Trophoblast cell (in vitro differentiated cells and primary cell): ENCODE measurements around the gene NUP58.

Experiments used
- DNase-seq, 2 donors: peaks; one replicate each; pipeline ENCODE4 v3.0.0-alpha.2; 2016
- H2AFZ ChIP-seq: 2 replicates; pipeline ENCODE4 v1.6.1; 2013; ENCODE audit warnings: low read length, moderate library complexity, mild to moderate bottlenecking; ENCODE audit not compliant: insufficient read depth, poor library complexity
- H2AK5ac ChIP-seq: 2 replicates; pipeline ENCODE4 v1.6.1; 2013; ENCODE audit warnings: mild to moderate bottlenecking, low read length
- H2BK120ac ChIP-seq: 2 replicates; pipeline ENCODE4 v1.6.1; 2013; ENCODE audit warnings: low read length, mild to moderate bottlenecking, moderate library complexity; ENCODE audit not compliant: insufficient read depth, poor library complexity
- H2BK12ac ChIP-seq: 2 replicates; pipeline ENCODE4 v1.6.1; 2013; ENCODE audit warnings: mild to moderate bottlenecking, low read length, moderate library complexity
- H2BK5ac ChIP-seq: 2 replicates; pipeline ENCODE4 v1.6.1; 2013; ENCODE audit warnings: low read length, low read depth, moderate library complexity, mild to moderate bottlenecking; ENCODE audit not compliant: poor library complexity
- H3K14ac ChIP-seq: 2 replicates; pipeline ENCODE4 v1.6.1; 2013; ENCODE audit warnings: mild to moderate bottlenecking, low read length
- H3K18ac ChIP-seq: 2 replicates; pipeline ENCODE4 v1.6.1; 2013; ENCODE audit warnings: mild to moderate bottlenecking, low read length
- H3K23ac ChIP-seq: 2 replicates; pipeline ENCODE4 v1.6.1; 2013; ENCODE audit warnings: low read length
- H3K27ac ChIP-seq: 2 replicates; pipeline ENCODE4 v1.5.1; 2013; ENCODE audit warnings: low read depth, mild to moderate bottlenecking, inconsistent platforms, low read length, moderate library complexity
- H3K27me3 ChIP-seq: 2 replicates; pipeline ENCODE4 v1.6.1; 2013; ENCODE audit warnings: inconsistent platforms, mild to moderate bottlenecking, low read length, moderate library complexity; ENCODE audit not compliant: insufficient read depth
- H3K36me3 ChIP-seq, 2 experiments: 1 replicate in 1 of 2; 2 replicates in 1 of 2; pipeline ENCODE4 v1.6.1; 2013; ENCODE audit warnings: low read length in 2 of 2, mild to moderate bottlenecking in 2 of 2, moderate library complexity in 1 of 2; ENCODE audit not compliant: insufficient read depth in 2 of 2, control insufficient read depth in 1 of 2
- H3K4ac ChIP-seq: 2 replicates; pipeline ENCODE4 v1.6.1; 2013; ENCODE audit warnings: low read depth, mild to moderate bottlenecking, low read length, moderate library complexity
- H3K4me1 ChIP-seq, 2 experiments: 1 replicate in 1 of 2; 2 replicates in 1 of 2; pipeline ENCODE4 v1.6.1; 2013; ENCODE audit warnings: low read length in 2 of 2, mild to moderate bottlenecking in 2 of 2, moderate library complexity in 1 of 2; ENCODE audit not compliant: insufficient read depth in 2 of 2, control insufficient read depth in 1 of 2
- H3K4me2 ChIP-seq: 2 replicates; pipeline ENCODE4 v1.6.1; 2013; ENCODE audit warnings: inconsistent platforms, mild to moderate bottlenecking, low read length, moderate library complexity
- H3K4me3 ChIP-seq: 2 replicates; pipeline ENCODE4 v1.5.1; 2013; ENCODE audit warnings: mild to moderate bottlenecking, low read depth, low read length, inconsistent platforms
- H3K79me1 ChIP-seq: one replicate; pipeline ENCODE4 v1.6.1; 2013; ENCODE audit warnings: low read length
- H3K79me2 ChIP-seq: 2 replicates; pipeline ENCODE4 v1.6.1; 2013; ENCODE audit warnings: low read length, mild to moderate bottlenecking; ENCODE audit not compliant: control insufficient read depth, insufficient read depth, poor library complexity
- H3K9ac ChIP-seq: 2 replicates; pipeline ENCODE4 v1.6.1; 2013; ENCODE audit warnings: mild to moderate bottlenecking, low read length
- H3K9me3 ChIP-seq: 2 replicates; pipeline ENCODE4 v1.6.1; 2013; ENCODE audit warnings: low read depth, mild to moderate bottlenecking, control low read depth, inconsistent platforms, low read length; ENCODE audit not compliant: insufficient read depth
- H4K12ac ChIP-seq: 2 replicates; pipeline ENCODE4 v1.6.1; 2013; ENCODE audit warnings: low read depth, mild to moderate bottlenecking, low read length, moderate library complexity
- H4K8ac ChIP-seq: 2 replicates; pipeline ENCODE4 v1.6.1; 2013; ENCODE audit warnings: low read depth, mild to moderate bottlenecking, low read length, moderate library complexity
- H4K91ac ChIP-seq: one replicate; pipeline ENCODE4 v1.6.1; 2013; ENCODE audit warnings: low read depth, mild to moderate bottlenecking, low read length, moderate library complexity
- WGBS: extraction: QIAGEN DNeasy Blood & Tissue Kit; methylation state at CpG from one replicate; pipeline ENCODE4 v1.1.7; 2013; ENCODE audit warnings: missing lambda C conversion rate; ENCODE audit not compliant: insufficient read length, insufficient coverage; ENCODE audit errors: extremely low coverage; 5-methylcytosine and 5-hydroxymethylcytosine counted together

NUP58 gene

GRCh38 chr13:25335856-25336255 is 34.4 kb downstream of the NUP58 start:
- no peak overlapping the region for H2AK5ac ChIP-seq
- no peak overlapping the region for H2BK120ac ChIP-seq
- no peak for DNase-seq
- no peak overlapping the region for H3K9ac ChIP-seq
- no peaks in the 10 kb centered on the region for H3K79me1 ChIP-seq
- no peak overlapping the region for H3K18ac ChIP-seq
- H3K4me1 ChIP-seq: no peaks in the 10 kb centered on the region
- no CpG with 5 or more reads among the region's 3 CpGs for WGBS
- no peaks in the 10 kb centered on the region for H3K79me2 ChIP-seq
- H3K9me3 ChIP-seq: no peaks in the 10 kb centered on the region
- H3K27me3 ChIP-seq: no peaks in the 10 kb centered on the region
- H3K4me2 ChIP-seq: no peak overlapping the region
- no peak overlapping the region for H2BK5ac ChIP-seq
- H3K36me3 ChIP-seq: peaks cover 7 to 9% of the 10 kb centered on the region in 2 experiments
- no peak overlapping the region for H3K14ac ChIP-seq
- H4K91ac ChIP-seq: no peak overlapping the region
- no peak overlapping the region for H4K12ac ChIP-seq
- no peak overlapping the region for H3K4ac ChIP-seq
- H4K8ac ChIP-seq: no peak overlapping the region
- no peak overlapping the region for H3K27ac ChIP-seq
- no peak overlapping the region for H2AFZ ChIP-seq
- no peak overlapping the region for H2BK12ac ChIP-seq
- no peak overlapping the region for H3K23ac ChIP-seq
- H3K4me3 ChIP-seq: no peak overlapping the region

DNA sequence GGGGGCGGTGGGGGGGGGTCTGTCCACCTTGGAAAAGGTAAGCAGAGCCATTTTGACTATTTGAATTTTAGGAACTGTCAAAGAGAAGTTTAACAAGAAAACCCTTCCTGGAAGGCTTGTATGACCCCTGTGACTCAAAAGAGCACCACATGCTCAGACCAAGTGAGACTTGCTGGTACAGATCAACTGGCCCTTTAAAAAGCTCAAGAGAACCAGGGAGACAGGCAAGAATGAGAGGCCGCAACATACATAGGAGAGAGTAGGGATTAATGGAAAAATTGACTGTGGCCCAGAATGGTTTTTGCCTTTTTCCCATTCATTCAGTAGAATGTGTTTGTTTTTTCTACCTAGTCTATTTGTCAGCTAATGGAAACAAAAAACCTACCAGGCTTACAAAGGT is 44.2 kb downstream of the NUP58 start:
- H3K23ac ChIP-seq: no peak overlapping the region
- DNase-seq: no peak
- H2AFZ ChIP-seq: no peak overlapping the region
- H4K91ac ChIP-seq: no peak overlapping the region
- H3K79me2 ChIP-seq: no peaks in the 10 kb centered on the region
- H3K27me3 ChIP-seq: no peaks in the 10 kb centered on the region
- no peaks in the 10 kb centered on the region for H3K9me3 ChIP-seq
- H3K4me1 ChIP-seq: no peaks in the 10 kb centered on the region
- no peak overlapping the region for H2BK120ac ChIP-seq
- no peak overlapping the region for H2AK5ac ChIP-seq
- H3K4ac ChIP-seq: no peak overlapping the region
- H3K79me1 ChIP-seq: no peaks in the 10 kb centered on the region
- H3K18ac ChIP-seq: no peak overlapping the region
- H4K12ac ChIP-seq: no peak overlapping the region
- no peak overlapping the region for H3K27ac ChIP-seq
- no peak overlapping the region for H3K9ac ChIP-seq
- no peak overlapping the region for H3K4me3 ChIP-seq
- H3K4me2 ChIP-seq: no peak overlapping the region
- no peak overlapping the region for H2BK5ac ChIP-seq
- peaks cover 2 to 3% of the 10 kb centered on the region in 2 experiments for H3K36me3 ChIP-seq
- no CpG with 5 or more reads among the region's 2 CpGs for WGBS
- H2BK12ac ChIP-seq: no peak overlapping the region
- H4K8ac ChIP-seq: no peak overlapping the region
- no peak overlapping the region for H3K14ac ChIP-seq

- Histone ChIP-seq H3K23ac (no peak overlapping the region), H3K27ac (no peak overlapping the region), H4K8ac (no peak overlapping the region), H3K79me2 (no peaks in the 10 kb centered on the region), H3K4me1 (no peaks in the 10 kb centered on the region), H2AFZ (no peak overlapping the region), H3K79me1 (no peaks in the 10 kb centered on the region), H2BK120ac (no peak overlapping the region), H3K9ac (no peak overlapping the region), H2AK5ac (no peak overlapping the region), H3K4me2 (no peak overlapping the region), H2BK12ac (no peak overlapping the region), H3K14ac (no peak overlapping the region), H3K9me3 (no peaks in the 10 kb centered on the region), H3K18ac (no peak overlapping the region), H2BK5ac (no peak overlapping the region), H3K27me3 (no peaks in the 10 kb centered on the region), H4K91ac (no peak overlapping the region), H3K4ac (no peak overlapping the region), H3K4me3 (no peak overlapping the region), H3K36me3 (peaks cover 0 to 3% of the 10 kb centered on the region in 2 experiments), H4K12ac (no peak overlapping the region)
- WGBS: no CpG with 5 or more reads among the region's 2 CpGs
- DNase-seq: peak; percentile 51 to 77
Observed at GRCh38 chr13:25347151-25347550, 45.7 kb downstream of the NUP58 start.

- Histone ChIP-seq H3K23ac (no peak overlapping the region), H4K91ac (no peak overlapping the region), H3K4ac (no peak overlapping the region), H3K79me1 (no peaks in the 10 kb centered on the region), H3K9me3 (no peaks in the 10 kb centered on the region), H3K9ac (no peak overlapping the region), H3K27ac (no peak overlapping the region), H3K27me3 (no peaks in the 10 kb centered on the region), H2BK12ac (no peak overlapping the region), H3K79me2 (no peaks in the 10 kb centered on the region), H4K8ac (no peak overlapping the region), H2AFZ (no peak overlapping the region), H2AK5ac (no peak overlapping the region), H4K12ac (no peak overlapping the region), H3K14ac (no peak overlapping the region), H2BK120ac (no peak overlapping the region), H3K18ac (no peak overlapping the region), H3K36me3 (no peaks in the 10 kb centered on the region), H2BK5ac (no peak overlapping the region), H3K4me3 (no peak overlapping the region), H3K4me1 (no peaks in the 10 kb centered on the region), H3K4me2 (no peak overlapping the region)
- WGBS: no CpG with 5 or more reads among the region's 1 CpG
- peak; percentile 43 to 76 for DNase-seq
Observed at GRCh38 chr13:25351404-25351803, 50.0 kb downstream of the NUP58 start.
